Ascending aorta (tissue), 2 donors: ENCODE results near the gene NTM. TPM values are rescaled to one million over a fixed set of nuclear protein-coding genes. Genes with fewer than 3 reads are reported as not detected.

ENCODE experiments used
- DNase-seq, 2 donors: peaks; one replicate each; pipeline ENCODE4 v3.0.0-alpha.2; 2019; ENCODE audit warnings: low spot score in 2 of 2
- H3K27ac ChIP-seq, 2 donors: fragments of 200-600 bp; sonication (generic); one replicate each; pipeline ENCODE4 v1.5.1; 2016 to 2017; ENCODE audit warnings: mild to moderate bottlenecking in 1 of 2
- H3K27me3 ChIP-seq: fragments of 200-600 bp; sonication (generic); one replicate; pipeline ENCODE4 v1.5.1; 2017
- H3K36me3 ChIP-seq, 2 donors: fragments of 200-600 bp; sonication (generic); one replicate each; pipeline ENCODE4 v1.5.1; 2016
- H3K4me1 ChIP-seq, 2 donors: fragments of 200-600 bp; sonication (generic); one replicate each; pipeline ENCODE4 v1.5.1; 2016 to 2017; ENCODE audit warnings: mild to moderate bottlenecking in 1 of 2
- H3K4me3 ChIP-seq, 2 donors: fragments of 200-600 bp; sonication (generic); one replicate each; pipeline ENCODE4 v1.5.1; 2016 to 2017; ENCODE audit warnings: mild to moderate bottlenecking in 1 of 2
- H3K9me3 ChIP-seq, 2 donors: fragments of 200-600 bp; sonication (generic); one replicate each; pipeline ENCODE4 v1.5.1; 2016
- intact Hi-C: fragments of 100-400 bp; cut with DNase I; formaldehyde crosslinking; loops from one replicate; pipeline ENCODE4 v1.15.1; 2023
- total RNA-seq: library from RNA; depleted of rRNA; stranded (reverse); fragments of >200 nt; gene quantifications from one replicate; pipeline ENCODE4 v1.1.0, GENCODE V29; 2016
- TF ChIP-seq, protein P1 (sequence below), 3 experiments: fragments of 200-600 bp in 2 of 3; fragments of 450-650 bp in 1 of 3; sonication (generic) in 2 of 3; IDR thresholded peaks; one replicate each; pipeline ENCODE4 v1.5.1; 2016 to 2019; ENCODE audit warnings: antibody characterized with exemption in 3 of 3, mild to moderate bottlenecking in 1 of 3, moderate library complexity in 1 of 3

NTM gene
- total RNA-seq, 1 donor from 2014 or later: not detected

DNA sequence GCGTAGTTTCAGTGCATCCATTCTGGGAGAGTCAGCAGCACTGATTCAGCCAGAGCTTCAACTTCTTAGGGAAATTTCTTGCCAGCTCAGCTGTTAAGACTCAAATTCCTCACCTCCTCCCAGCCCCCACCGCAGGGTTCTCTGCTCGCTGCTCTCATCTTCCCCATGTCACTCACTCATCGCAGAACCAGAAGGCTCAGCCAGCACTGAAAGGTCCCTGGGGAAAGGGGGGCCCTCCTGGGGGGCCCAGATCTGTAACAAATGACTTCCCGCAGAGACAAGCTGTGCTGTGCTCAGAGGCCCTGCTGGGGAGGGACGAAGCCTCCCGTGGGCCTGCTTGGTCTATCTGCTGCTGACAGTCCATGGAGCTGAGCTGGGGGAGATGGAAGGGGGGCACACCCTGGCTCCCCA is 220.6 kb downstream of the NTM start:
- DNase-seq: no peak
- peaks cover 0 to 4% of the 10 kb centered on the region in 2 donors for H3K9me3 ChIP-seq
- TF ChIP-seq, protein P1, sequence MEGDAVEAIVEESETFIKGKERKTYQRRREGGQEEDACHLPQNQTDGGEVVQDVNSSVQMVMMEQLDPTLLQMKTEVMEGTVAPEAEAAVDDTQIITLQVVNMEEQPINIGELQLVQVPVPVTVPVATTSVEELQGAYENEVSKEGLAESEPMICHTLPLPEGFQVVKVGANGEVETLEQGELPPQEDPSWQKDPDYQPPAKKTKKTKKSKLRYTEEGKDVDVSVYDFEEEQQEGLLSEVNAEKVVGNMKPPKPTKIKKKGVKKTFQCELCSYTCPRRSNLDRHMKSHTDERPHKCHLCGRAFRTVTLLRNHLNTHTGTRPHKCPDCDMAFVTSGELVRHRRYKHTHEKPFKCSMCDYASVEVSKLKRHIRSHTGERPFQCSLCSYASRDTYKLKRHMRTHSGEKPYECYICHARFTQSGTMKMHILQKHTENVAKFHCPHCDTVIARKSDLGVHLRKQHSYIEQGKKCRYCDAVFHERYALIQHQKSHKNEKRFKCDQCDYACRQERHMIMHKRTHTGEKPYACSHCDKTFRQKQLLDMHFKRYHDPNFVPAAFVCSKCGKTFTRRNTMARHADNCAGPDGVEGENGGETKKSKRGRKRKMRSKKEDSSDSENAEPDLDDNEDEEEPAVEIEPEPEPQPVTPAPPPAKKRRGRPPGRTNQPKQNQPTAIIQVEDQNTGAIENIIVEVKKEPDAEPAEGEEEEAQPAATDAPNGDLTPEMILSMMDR (IDR thresholded peaks at IDR 0.05): no peak
- H3K36me3 ChIP-seq: no peaks in the 10 kb centered on the region
- H3K4me3 ChIP-seq: no peak overlapping the region
- no peak overlapping the region for H3K27ac ChIP-seq
- intact Hi-C loops: no loop called here
- no peaks in the 10 kb centered on the region for H3K4me1 ChIP-seq
- no peaks in the 10 kb centered on the region for H3K27me3 ChIP-seq

DNA sequence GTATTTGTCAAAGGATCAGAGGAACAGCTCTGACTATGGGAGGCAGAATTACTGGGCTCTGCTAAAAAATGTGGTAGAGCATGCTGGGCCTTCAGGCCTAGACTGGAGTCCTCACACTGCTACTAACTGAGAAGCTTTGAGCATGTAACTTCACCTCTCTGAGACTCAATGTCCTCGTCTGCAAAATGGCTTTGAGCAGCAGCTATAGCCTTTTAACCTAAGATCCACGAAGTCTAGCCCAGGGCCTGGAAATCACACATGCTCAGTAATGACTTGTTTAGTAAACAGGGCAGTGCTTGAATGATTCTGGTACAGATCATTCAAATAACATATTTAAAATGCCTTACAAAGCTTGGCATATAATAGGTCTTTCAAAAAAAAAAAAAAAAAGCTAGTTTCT is 221.7 kb downstream of the NTM start:
- DNase-seq: no peak
- H3K4me3 ChIP-seq: no peak overlapping the region
- H3K9me3 ChIP-seq: no peaks in the 10 kb centered on the region
- no peaks in the 10 kb centered on the region for H3K27me3 ChIP-seq
- no peaks in the 10 kb centered on the region for H3K36me3 ChIP-seq
- no peak overlapping the region for H3K27ac ChIP-seq
- intact Hi-C loops: no loop called here
- TF ChIP-seq, protein P1 (IDR thresholded peaks at IDR 0.05): no peak
- H3K4me1 ChIP-seq: no peaks in the 10 kb centered on the region

GRCh38 chr11:131592734-131593133 is 222.3 kb downstream of the NTM start:
- TF ChIP-seq, protein P1 (IDR thresholded peaks at IDR 0.05): no peak
- H3K4me1 ChIP-seq: no peaks in the 10 kb centered on the region
- H3K27me3 ChIP-seq: no peaks in the 10 kb centered on the region
- H3K27ac ChIP-seq: no peak overlapping the region
- intact Hi-C loops: no loop called here
- no peak for DNase-seq
- H3K9me3 ChIP-seq: no peaks in the 10 kb centered on the region
- H3K36me3 ChIP-seq: no peaks in the 10 kb centered on the region
- no peak overlapping the region for H3K4me3 ChIP-seq

DNA sequence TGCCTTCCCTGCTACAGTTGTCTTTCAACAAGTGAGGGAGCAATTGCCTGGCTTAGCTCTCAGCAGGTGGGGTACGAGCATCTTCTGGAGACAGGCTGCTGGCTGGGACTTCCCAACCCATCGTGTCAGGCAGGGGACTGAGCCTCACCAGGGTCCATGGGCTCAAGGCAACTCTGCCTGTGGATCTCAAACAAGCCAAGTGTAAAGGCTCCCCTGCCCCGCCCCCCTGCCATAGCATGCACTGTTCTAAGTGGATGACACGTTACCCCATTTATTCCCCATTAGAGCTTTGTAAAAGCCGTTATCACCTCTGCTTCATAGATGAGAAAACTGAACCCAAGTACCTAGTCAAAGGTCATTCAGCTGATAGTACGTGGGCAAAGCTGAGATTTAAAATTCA is 222.9 kb downstream of the NTM start:
- intact Hi-C loops: no loop called here

GRCh38 chr11:131595797-131596196 is 225.4 kb downstream of the NTM start:
- no peak for DNase-seq
- Histone ChIP-seq H3K4me1 (no peaks in the 10 kb centered on the region), H3K27me3 (no peaks in the 10 kb centered on the region), H3K27ac (no peak overlapping the region), H3K36me3 (no peaks in the 10 kb centered on the region), H3K4me3 (no peak overlapping the region), H3K9me3 (no peaks in the 10 kb centered on the region)
- intact Hi-C loops: no loop called here
- TF ChIP-seq, protein P1 (IDR thresholded peaks at IDR 0.05): no peak

More for the DNA sequence above, 222.9 kb downstream of the NTM start:
- no peaks in the 10 kb centered on the region for H3K4me1 ChIP-seq
- no peak overlapping the region for H3K27ac ChIP-seq
- DNase-seq: no peak
- no peaks in the 10 kb centered on the region for H3K27me3 ChIP-seq
- no peaks in the 10 kb centered on the region for H3K9me3 ChIP-seq
- TF ChIP-seq, protein P1 (IDR thresholded peaks at IDR 0.05): no peak
- no peaks in the 10 kb centered on the region for H3K36me3 ChIP-seq
- no peak overlapping the region for H3K4me3 ChIP-seq

DNA sequence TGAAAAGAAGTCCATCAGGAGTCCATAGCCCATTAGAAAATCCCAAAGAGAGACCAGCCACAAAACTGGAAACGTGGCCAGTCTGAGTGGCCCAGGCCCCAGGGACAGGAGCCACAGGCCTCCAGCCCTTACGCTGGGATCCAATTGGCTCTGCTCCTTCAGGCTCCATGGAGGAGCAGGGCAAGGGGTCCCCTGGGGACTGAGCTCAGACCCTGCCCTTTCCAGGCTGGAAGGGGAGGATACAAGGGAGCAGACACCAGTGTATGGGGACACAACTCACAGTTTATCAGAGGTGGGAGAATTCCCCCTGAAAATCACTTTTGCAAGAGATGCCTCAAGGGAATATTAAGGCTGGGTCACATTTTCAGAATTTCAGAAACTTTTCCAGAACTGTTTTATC is 227.5 kb downstream of the NTM start:
- H3K9me3 ChIP-seq: no peaks in the 10 kb centered on the region
- no peaks in the 10 kb centered on the region for H3K27me3 ChIP-seq
- H3K27ac ChIP-seq: no peak overlapping the region
- no peaks in the 10 kb centered on the region for H3K36me3 ChIP-seq
- H3K4me1 ChIP-seq: no peaks in the 10 kb centered on the region
- H3K4me3 ChIP-seq: no peak overlapping the region
- TF ChIP-seq, protein P1 (IDR thresholded peaks at IDR 0.05): no peak
- intact Hi-C loops: no loop called here
- DNase-seq: no peak
